ENCODE data around the gene OXSM. TPM values are rescaled to one million over a fixed set of nuclear protein-coding genes. Genes with fewer than 3 reads are reported as not detected.

The OXSM gene
- total and polyA plus RNA-seq, 7 experiments from 2014 or later, result 10.6 to 21.2 (median 13.8) TPM

DNA sequence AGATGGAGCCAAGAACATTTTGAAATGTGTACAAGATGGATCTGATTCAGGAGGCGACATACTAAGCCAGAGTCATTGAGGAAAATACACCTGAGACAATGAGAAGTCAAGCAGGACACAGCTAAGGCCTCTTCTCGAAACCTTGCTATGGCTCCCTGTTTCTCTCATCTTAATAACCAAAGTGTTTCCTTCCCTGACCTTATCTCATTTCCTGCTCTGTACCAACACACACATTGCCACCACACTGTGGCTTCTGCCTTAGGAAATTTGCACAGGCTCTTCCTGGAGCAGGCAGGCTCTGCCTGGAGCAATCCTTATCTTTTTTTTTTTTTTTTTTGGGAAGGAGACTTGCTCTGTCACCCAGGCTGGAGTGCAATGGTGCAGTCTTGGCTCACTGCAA, 36.6 kb downstream of the OXSM start:
- CTCF ChIA-PET, result interaction anchor here (0.8 kb wide), 1 partner anchor 28 kb away, joined by 3 read pairs; no protein-coding TSS in a partner anchor
- peaks cover 8 to 17% (median 13%) of the 10 kb centered on the region in 7 donors for H3K4me1 Mint-ChIP-seq
- ATAC-seq, result peak; percentile 31

DNA sequence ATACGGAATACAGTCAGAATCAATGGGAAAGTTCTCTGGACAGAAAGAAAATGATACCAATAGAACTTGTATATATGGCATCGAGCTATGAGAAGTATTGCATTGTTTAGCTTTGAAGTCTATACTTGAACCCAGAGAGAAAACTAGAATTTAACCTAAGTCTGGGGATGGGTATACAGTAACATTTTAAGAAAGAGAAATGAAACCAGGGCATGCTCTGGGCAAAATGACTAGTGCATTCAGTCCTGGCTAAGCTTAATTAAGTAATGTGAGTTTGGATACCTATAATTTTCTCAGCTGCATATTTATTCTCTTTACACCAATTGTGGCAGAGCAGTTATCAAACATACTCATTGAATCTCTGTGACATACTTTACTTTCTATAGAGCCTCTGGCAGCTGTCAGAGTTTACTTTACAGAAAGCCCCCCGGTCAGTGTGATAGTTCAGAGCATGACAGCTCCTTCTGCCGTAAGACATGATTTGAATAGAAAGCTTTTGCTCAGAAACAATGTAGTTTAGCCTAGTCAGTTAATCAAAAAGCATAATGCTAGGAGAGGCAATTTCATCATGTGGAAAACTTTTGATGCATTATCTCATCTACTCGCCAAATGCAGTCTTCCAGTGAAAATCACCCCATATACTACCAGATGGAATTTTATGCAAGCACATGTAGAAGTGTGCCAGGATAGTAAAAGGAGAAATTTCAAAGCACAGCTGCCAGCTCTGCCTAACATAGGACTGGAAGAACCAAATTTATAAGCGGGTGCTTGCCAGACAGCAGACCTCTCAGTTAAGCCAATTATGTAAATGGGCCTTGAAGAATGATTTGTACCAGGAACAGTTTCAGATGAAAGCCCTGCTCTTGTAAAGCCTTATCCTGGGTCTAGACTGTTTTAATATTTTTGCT, 40.7 kb downstream of the OXSM start:
- Mint-ChIP-seq H3K27ac (no peak overlapping the region), H3K27me3 (peaks cover 3 to 19% (median 5%) of the 10 kb centered on the region in 5 donors), H3K4me1 (peaks cover 8 to 17% (median 13%) of the 10 kb centered on the region in 7 donors), H3K36me3 (peaks cover 0 to 3% (median 0%) of the 10 kb centered on the region in 5 donors), H3K9me3 (peaks cover 0 to 5% (median 0%) of the 10 kb centered on the region in 11 donors), H3K4me3 (no peak overlapping the region)
- Histone ChIP-seq H3K9me3 (ENCODE audit: control insufficient read depth in 2 of 3, low read length in 3 of 3) (no peaks in the 10 kb centered on the region), H3K4me1 (ENCODE audit: control insufficient read depth in 2 of 2, insufficient read depth in 2 of 2, low read length in 2 of 2) (peaks cover 5% of the 10 kb centered on the region in 2 donors), H3K36me3 (ENCODE audit: control insufficient read depth in 2 of 3, insufficient read depth in 3 of 3, low read length in 3 of 3) (no peaks in the 10 kb centered on the region), H3K27ac (ENCODE audit: low read depth, low read length) (no peak overlapping the region), H3K27me3 (ENCODE audit: control insufficient read depth in 2 of 2, insufficient read depth in 2 of 2, low read length in 2 of 2) (no peaks in the 10 kb centered on the region), H3K4me3 (ENCODE audit: low read length) (no peak overlapping the region)
- intact Hi-C loops (cut with micrococcal nuclease), result loop anchor here (1.0 to 5.0 kb wide), 2 partner anchors 182 to 882 kb away; no protein-coding TSS in a partner anchor
- ATAC-seq (no peak), DNase-seq (no peak)
- ChIA-PET POLR2A (no interaction called here), CTCF (interaction anchor here (2.5 kb wide), 1 partner anchor 182 kb away, joined by 12 read pairs; no protein-coding TSS in a partner anchor)

More for the DNA sequence above, 36.6 kb downstream of the OXSM start:
- intact Hi-C loops (cut with micrococcal nuclease), result no loop called here
- peaks cover 5% of the 10 kb centered on the region in 2 donors for H3K4me1 ChIP-seq (ENCODE audit: control insufficient read depth in 2 of 2, insufficient read depth in 2 of 2, low read length in 2 of 2)
- no peaks in the 10 kb centered on the region for H3K36me3 ChIP-seq (ENCODE audit: control insufficient read depth in 2 of 3, insufficient read depth in 3 of 3, low read length in 3 of 3)
- no peak overlapping the region for H3K4me3 ChIP-seq (ENCODE audit: low read length)
- Mint-ChIP-seq H3K9me3 (peaks cover 0 to 5% (median 0%) of the 10 kb centered on the region in 11 donors), H3K4me3 (no peak overlapping the region), H3K27me3 (peaks cover 0 to 16% (median 0%) of the 10 kb centered on the region in 5 donors), H3K36me3 (peaks cover 0 to 3% (median 0%) of the 10 kb centered on the region in 5 donors), H3K27ac (peak overlapping the region in 1 of 9 donors; percentile 18)
- no peaks in the 10 kb centered on the region for H3K9me3 ChIP-seq (ENCODE audit: control insufficient read depth in 2 of 3, low read length in 3 of 3)
- no peak for DNase-seq
- POLR2A ChIA-PET, result no interaction called here
- no peaks in the 10 kb centered on the region for H3K27me3 ChIP-seq (ENCODE audit: control insufficient read depth in 2 of 2, insufficient read depth in 2 of 2, low read length in 2 of 2)
- H3K27ac ChIP-seq (ENCODE audit: low read depth, low read length), result no peak overlapping the region

DNA sequence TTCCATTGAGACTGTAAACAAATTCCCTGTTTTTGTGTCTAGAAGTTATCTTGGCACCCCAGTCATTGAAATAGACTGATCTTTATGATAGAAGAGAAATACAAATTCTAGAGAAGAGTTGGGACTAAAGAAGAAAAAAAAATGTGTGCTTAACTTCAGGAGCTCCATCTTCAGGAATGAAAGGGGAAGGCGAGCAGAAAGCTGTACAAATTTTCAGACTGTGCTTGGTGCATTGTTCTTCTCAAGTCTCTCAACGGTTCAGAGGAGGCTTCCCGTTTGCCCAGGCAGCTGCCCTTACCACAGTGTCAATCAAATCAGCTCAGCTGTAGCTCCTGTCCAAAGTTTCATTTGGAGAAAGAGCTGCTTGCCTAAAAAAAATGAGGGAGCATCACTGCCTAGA, 41.7 kb downstream of the OXSM start:
- no peaks in the 10 kb centered on the region for H3K27me3 ChIP-seq (ENCODE audit: control insufficient read depth in 2 of 2, insufficient read depth in 2 of 2, low read length in 2 of 2)
- DNase-seq, result no peak
- H3K27me3 Mint-ChIP-seq, result peaks cover 5 to 19% (median 7%) of the 10 kb centered on the region in 5 donors
- no peaks in the 10 kb centered on the region for H3K9me3 ChIP-seq (ENCODE audit: control insufficient read depth in 2 of 3, low read length in 3 of 3)
- H3K36me3 ChIP-seq (ENCODE audit: control insufficient read depth in 2 of 3, insufficient read depth in 3 of 3, low read length in 3 of 3), result no peaks in the 10 kb centered on the region
- intact Hi-C loops (cut with micrococcal nuclease), result loop anchor here (1.0 to 5.0 kb wide), 2 partner anchors 183 to 881 kb away; no protein-coding TSS in a partner anchor
- H3K9me3 Mint-ChIP-seq, result peaks cover 0 to 5% (median 0%) of the 10 kb centered on the region in 11 donors
- H3K36me3 Mint-ChIP-seq, result peaks cover 0 to 3% (median 0%) of the 10 kb centered on the region in 5 donors
- H3K27ac ChIP-seq (ENCODE audit: low read depth, low read length), result no peak overlapping the region
- peak overlapping the region in 1 of 9 donors; percentile 23 for H3K27ac Mint-ChIP-seq
- POLR2A ChIA-PET, result no interaction called here
- H3K4me3 ChIP-seq (ENCODE audit: low read length), result no peak overlapping the region
- CTCF ChIA-PET, result interaction anchor here (2.5 kb wide), 1 partner anchor 183 kb away, joined by 12 read pairs; no protein-coding TSS in a partner anchor
- H3K4me1 ChIP-seq (ENCODE audit: control insufficient read depth in 2 of 2, insufficient read depth in 2 of 2, low read length in 2 of 2), result no peaks in the 10 kb centered on the region
- H3K4me1 Mint-ChIP-seq, result peaks cover 0 to 8% (median 4%) of the 10 kb centered on the region in 7 donors
- ATAC-seq, result no peak
- no peak overlapping the region for H3K4me3 Mint-ChIP-seq

DNA sequence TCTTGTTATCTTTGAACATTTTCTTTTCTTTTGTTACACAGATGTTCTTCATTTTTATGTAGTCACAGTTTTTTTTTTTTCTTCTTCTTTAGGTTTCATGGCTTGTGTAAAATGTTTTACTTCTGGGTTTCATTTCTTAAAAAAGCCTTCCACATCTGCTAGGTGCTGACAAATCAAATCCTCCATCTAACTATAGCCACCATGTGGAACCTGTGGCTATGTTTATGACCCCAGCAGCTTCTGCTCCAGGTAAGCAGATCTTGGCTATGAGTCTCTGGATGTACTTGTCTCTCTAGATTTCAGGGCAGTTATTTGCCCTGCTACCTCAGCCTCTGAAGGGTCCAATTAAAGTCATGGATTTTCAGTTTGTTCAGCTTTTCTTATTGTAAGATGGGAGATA, 44.5 kb downstream of the OXSM start:
- H3K27me3 ChIP-seq (ENCODE audit: control insufficient read depth in 2 of 2, insufficient read depth in 2 of 2, low read length in 2 of 2), result no peaks in the 10 kb centered on the region
- H3K27me3 Mint-ChIP-seq, result peaks cover 5 to 19% (median 7%) of the 10 kb centered on the region in 5 donors
- no peak for ATAC-seq

DNA sequence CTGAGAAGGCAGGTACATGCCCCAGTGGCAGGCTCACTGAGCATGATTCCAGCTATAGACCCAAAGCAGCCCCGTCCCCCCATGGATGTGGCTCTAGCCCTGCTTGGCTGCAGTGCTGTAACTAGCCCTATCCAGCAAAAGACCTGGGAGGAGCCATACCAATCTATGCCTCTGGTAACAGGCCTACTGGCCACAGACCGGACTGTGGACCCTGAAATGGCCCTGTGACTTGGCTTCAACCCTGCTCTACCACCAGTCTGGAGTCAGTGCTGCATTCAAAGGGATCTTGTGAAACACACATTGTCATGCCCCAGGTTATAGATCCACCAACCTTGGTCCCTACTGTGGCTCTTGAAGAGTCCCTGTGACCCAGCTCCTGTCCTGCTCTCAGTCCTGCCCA, 46.7 kb downstream of the OXSM start:
- ChIA-PET POLR2A (no interaction called here), CTCF (no interaction called here)
- ATAC-seq (no peak), DNase-seq (no peak)
- H3K27ac Mint-ChIP-seq, result no peak overlapping the region
- H3K27me3 Mint-ChIP-seq, result peaks cover 5 to 16% (median 7%) of the 10 kb centered on the region in 5 donors
- H3K9me3 ChIP-seq (ENCODE audit: control insufficient read depth in 2 of 3, low read length in 3 of 3), result no peaks in the 10 kb centered on the region
- H3K27ac ChIP-seq (ENCODE audit: low read depth, low read length), result no peak overlapping the region
- no peaks in the 10 kb centered on the region for H3K4me1 ChIP-seq (ENCODE audit: control insufficient read depth in 2 of 2, insufficient read depth in 2 of 2, low read length in 2 of 2)
- peaks cover 0 to 3% (median 0%) of the 10 kb centered on the region in 5 donors for H3K36me3 Mint-ChIP-seq
- no peaks in the 10 kb centered on the region for H3K36me3 ChIP-seq (ENCODE audit: control insufficient read depth in 2 of 3, insufficient read depth in 3 of 3, low read length in 3 of 3)
- no peak overlapping the region for H3K4me3 Mint-ChIP-seq
- no peak overlapping the region for H3K4me3 ChIP-seq (ENCODE audit: low read length)
- no peaks in the 10 kb centered on the region for H3K27me3 ChIP-seq (ENCODE audit: control insufficient read depth in 2 of 2, insufficient read depth in 2 of 2, low read length in 2 of 2)
- intact Hi-C loops (cut with micrococcal nuclease), result loop anchor here in 1 of 2 donors (5.0 kb wide), 1 partner anchor 44 kb away; the partner anchor contains the start of gene OXSM
- H3K9me3 Mint-ChIP-seq, result peaks cover 0 to 14% (median 3%) of the 10 kb centered on the region in 11 donors
- peaks cover 3 to 12% (median 7%) of the 10 kb centered on the region in 7 donors for H3K4me1 Mint-ChIP-seq

More for the DNA sequence above, 44.5 kb downstream of the OXSM start:
- no peak overlapping the region for H3K27ac ChIP-seq (ENCODE audit: low read depth, low read length)
- H3K4me3 ChIP-seq (ENCODE audit: low read length), result no peak overlapping the region
- intact Hi-C loops (cut with micrococcal nuclease), result loop anchor here in 1 of 2 donors (5.0 kb wide), 1 partner anchor 878 kb away; no protein-coding TSS in a partner anchor
- no peaks in the 10 kb centered on the region for H3K4me1 ChIP-seq (ENCODE audit: control insufficient read depth in 2 of 2, insufficient read depth in 2 of 2, low read length in 2 of 2)
- ChIA-PET POLR2A (no interaction called here), CTCF (interaction anchor here (1.3 kb wide), 1 partner anchor 45 kb away, joined by 3 read pairs; no protein-coding TSS in a partner anchor)
- H3K4me3 Mint-ChIP-seq, result no peak overlapping the region
- H3K4me1 Mint-ChIP-seq, result peaks cover 0 to 9% (median 4%) of the 10 kb centered on the region in 7 donors
- H3K36me3 Mint-ChIP-seq, result peaks cover 0 to 3% (median 0%) of the 10 kb centered on the region in 5 donors
- H3K36me3 ChIP-seq (ENCODE audit: control insufficient read depth in 2 of 3, insufficient read depth in 3 of 3, low read length in 3 of 3), result no peaks in the 10 kb centered on the region
- no peak for DNase-seq
- H3K27ac Mint-ChIP-seq, result no peak overlapping the region
- H3K9me3 ChIP-seq (ENCODE audit: control insufficient read depth in 2 of 3, low read length in 3 of 3), result no peaks in the 10 kb centered on the region
- H3K9me3 Mint-ChIP-seq, result peaks cover 0 to 14% (median 3%) of the 10 kb centered on the region in 11 donors

GRCh38 chr3:25837038-25837437, 47.1 kb downstream of the OXSM start:
- Histone ChIP-seq H3K4me1 (ENCODE audit: control insufficient read depth in 2 of 2, insufficient read depth in 2 of 2, low read length in 2 of 2) (no peaks in the 10 kb centered on the region), H3K36me3 (ENCODE audit: control insufficient read depth in 2 of 3, insufficient read depth in 3 of 3, low read length in 3 of 3) (no peaks in the 10 kb centered on the region), H3K27ac (ENCODE audit: low read depth, low read length) (no peak overlapping the region), H3K9me3 (ENCODE audit: control insufficient read depth in 2 of 3, low read length in 3 of 3) (no peaks in the 10 kb centered on the region), H3K4me3 (ENCODE audit: low read length) (no peak overlapping the region), H3K27me3 (ENCODE audit: control insufficient read depth in 2 of 2, insufficient read depth in 2 of 2, low read length in 2 of 2) (no peaks in the 10 kb centered on the region)
- peaks cover 0 to 3% (median 0%) of the 10 kb centered on the region in 5 donors for H3K36me3 Mint-ChIP-seq
- intact Hi-C loops (cut with micrococcal nuclease), result loop anchor here in 1 of 2 donors (5.0 kb wide), 1 partner anchor 45 kb away; the partner anchor contains the start of gene OXSM
- peaks cover 0 to 14% (median 3%) of the 10 kb centered on the region in 11 donors for H3K9me3 Mint-ChIP-seq
- ChIA-PET POLR2A (interaction anchor here (0.9 kb wide), 1 partner anchor 54 kb away, joined by 3 read pairs; the partner anchor contains the start of gene NGLY1), CTCF (no interaction called here)
- peaks cover 5 to 19% (median 7%) of the 10 kb centered on the region in 5 donors for H3K27me3 Mint-ChIP-seq
- no peak overlapping the region for H3K27ac Mint-ChIP-seq
- ATAC-seq (no peak), DNase-seq (no peak)
- peaks cover 3 to 12% (median 7%) of the 10 kb centered on the region in 7 donors for H3K4me1 Mint-ChIP-seq
- no peak overlapping the region for H3K4me3 Mint-ChIP-seq
